HT1080 (cell line): Measurements from ENCODE around the gene ADD2. TPM values are rescaled to one million over a fixed set of nuclear protein-coding genes. Genes with fewer than 3 reads are reported as not detected.
"Not testable (repeated sequence)": the region's sequence is repeated elsewhere in the genome, so short reads cannot be mapped to it uniquely, and the experiment has no call there.

Source experiments
- DNase-seq: peaks from one replicate; pipeline ENCODE4 v3.0.0-alpha.2; 2015; ENCODE audit warnings: low read depth
- total RNA-seq: library from RNA; depleted of rRNA; stranded (reverse); fragments of >200 nt; shearing (Covaris generic); gene quantifications from 2 replicates; pipeline ENCODE4 v1.2.3, GENCODE V29; 2014

Gene ADD2
- total RNA-seq, 1 experiment from 2014 or later = 79.9 TPM

GRCh38 chr2:70646420-70646818 is 121.6 kb downstream of the ADD2 start:
- DNase-seq = no peak

DNA sequence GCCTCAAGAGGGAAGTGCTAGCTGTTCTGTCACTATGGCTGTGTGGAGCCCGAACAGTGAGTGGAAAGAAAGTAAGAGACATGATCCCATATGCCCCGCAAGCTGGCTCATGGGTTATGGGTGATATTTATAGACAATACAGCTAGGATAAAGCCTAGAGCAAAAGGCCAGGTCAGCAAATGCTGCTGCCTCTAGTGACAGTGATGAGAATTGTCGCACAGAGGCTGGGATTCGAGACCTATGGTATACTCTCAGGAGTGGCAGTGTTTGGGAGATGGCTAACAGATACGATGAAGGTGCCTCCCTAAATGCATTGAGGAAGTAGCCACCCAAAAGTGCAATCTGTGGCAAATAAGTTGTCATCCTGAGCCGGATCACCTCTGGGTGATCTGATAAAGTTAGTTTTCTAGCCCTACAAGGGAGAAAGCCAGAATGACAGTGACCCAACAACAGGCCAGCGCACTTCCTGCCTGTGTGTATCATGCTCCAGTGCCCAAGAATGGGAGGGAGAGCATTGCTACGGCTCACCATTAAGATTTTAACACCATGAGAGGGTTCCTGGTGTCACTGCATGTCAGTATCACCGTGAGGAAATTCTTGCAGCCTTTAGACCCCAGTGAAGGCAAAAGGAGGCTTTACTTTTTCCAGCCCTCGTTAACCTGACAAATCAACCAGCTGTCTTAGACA is 122.1 kb downstream of the ADD2 start:
- peak; percentile 21 for DNase-seq

DNA sequence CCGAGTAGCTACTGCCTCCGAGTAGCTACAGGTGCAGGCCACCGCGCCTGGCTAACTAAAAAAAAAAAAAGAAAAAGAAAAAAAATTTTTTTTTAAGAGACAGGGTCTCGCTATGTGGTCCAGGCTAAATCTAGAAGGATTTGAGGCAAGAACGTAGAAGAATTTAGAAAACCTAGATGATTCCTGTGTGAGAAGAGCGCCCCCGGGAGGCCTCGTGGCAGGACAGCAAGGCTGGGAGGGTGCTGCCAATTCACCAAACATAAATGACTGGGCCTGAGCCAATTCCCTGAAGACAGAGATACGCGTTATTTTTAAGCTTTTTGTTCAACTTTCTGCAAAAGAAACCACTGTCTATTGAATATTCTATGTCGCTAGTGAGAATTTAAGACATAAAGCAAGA is 124.3 kb downstream of the ADD2 start:
- peak; percentile 63 for DNase-seq

DNA sequence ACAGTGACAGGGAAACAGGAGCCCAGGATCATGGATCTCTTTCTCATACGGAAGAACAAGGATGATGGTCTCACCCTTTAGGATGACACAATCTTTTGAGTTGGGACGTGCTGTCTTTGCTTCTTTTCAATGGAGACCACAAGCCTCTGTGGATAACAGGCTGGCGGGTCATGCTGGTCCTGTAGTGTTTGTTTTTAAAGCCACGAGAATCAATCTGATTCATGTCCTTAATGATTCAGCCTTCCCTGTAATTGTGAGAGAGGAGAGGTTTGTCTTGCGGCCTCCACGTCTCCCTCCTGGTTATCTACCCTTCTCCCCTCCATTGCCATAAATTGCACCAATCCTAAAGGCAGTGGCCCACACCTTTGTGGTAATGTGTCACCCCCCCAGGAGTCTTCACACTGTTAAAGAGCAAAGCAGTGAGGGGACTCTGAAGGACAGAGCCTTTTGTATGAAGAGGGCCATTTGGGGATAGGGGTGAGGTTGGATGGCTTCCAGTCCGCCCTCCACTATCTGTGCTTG is 126.7 kb downstream of the ADD2 start:
- peak; percentile 89 for DNase-seq

DNA sequence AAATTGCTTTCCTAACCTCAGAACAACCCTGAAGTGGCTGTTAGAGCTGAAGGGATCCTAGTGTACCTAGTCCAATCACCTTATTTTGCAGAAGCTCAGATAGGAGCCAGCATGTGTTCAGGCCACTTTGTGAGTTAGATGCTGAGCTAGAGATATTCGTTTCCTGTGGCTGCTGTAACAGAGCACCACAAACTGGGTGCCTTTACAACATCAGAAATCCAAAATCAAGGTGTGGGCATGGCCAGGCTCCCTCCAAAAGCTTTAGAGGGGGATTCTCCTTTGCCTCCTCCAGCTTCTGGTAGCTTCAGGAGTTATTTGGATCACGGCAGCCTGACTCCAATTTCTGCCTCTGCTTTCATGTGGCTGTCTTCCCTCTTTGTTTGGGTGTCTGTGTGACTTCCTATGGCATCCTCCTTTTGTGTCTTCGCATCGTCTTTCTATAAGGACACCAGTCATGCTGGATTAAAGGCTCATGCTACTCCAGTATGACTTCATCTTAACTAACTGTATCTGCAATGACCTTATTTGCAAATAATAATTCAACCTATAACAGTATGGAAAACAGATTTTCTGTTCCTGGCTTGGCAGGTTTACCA is 128.1 kb downstream of the ADD2 start:
- no peak for DNase-seq

DNA sequence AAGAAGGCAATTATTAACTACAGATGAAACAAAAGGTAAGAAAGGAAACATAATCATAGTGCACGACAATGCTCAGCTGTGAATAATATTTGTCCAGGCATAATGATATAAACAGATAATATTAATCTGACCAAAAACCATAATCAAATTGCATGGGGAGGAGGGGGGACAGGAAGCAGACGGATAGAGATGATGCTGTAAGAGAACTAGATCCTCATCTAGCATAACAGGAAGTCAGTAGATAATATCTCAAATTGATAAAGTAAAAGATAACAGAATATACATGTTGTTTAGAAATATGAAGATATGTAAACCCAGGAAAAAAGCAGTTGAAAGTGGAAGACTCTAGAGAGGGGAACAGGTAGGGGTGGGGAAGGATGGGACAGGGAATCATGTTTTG is 129.4 kb downstream of the ADD2 start:
- no peak for DNase-seq

GRCh38 chr2:70633508-70633907 is 134.5 kb downstream of the ADD2 start:
- no peak for DNase-seq

- no peak for DNase-seq
Measured at GRCh38 chr2:70632966-70633365, 135.0 kb downstream of the ADD2 start.

DNA sequence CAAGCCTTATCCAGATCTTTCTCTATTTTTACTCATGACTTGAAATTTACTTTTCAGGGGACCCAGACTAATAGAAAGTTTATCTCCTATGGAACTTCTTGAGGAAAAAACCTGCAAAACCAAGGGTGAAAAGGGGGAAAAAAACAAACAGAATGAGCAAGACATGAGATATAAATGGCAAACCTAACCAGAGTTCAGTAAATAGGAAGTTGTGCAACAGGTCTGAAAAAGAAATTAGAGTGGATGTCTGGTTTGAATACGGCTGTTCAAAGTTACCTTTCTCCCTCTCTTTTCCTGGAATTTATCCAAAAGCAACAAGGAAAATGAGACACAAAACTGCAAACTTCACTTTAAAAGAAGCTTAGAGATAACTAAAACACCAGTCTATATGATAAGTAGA is 135.6 kb downstream of the ADD2 start:
- DNase-seq = no peak

DNA sequence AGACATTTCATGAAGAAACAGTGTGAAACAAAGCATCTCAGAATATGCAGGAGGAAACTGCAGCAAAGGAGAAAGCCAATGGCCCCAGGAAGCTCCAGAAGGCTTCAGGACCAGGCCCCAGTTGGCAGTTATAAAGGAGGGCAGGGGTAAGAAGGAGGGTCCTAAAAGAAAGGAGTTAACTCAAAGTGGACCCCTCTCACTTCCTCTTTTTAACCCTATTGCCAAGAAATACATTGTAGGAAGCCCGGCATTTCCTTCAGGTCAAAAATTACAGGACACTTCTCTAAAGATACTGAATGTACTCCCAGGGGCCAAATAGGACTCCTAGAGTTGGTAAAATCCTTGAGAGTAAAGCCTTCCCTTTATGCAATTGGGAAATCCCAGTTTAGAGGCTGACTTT is 137.2 kb downstream of the ADD2 start:
- DNase-seq = no peak

DNA sequence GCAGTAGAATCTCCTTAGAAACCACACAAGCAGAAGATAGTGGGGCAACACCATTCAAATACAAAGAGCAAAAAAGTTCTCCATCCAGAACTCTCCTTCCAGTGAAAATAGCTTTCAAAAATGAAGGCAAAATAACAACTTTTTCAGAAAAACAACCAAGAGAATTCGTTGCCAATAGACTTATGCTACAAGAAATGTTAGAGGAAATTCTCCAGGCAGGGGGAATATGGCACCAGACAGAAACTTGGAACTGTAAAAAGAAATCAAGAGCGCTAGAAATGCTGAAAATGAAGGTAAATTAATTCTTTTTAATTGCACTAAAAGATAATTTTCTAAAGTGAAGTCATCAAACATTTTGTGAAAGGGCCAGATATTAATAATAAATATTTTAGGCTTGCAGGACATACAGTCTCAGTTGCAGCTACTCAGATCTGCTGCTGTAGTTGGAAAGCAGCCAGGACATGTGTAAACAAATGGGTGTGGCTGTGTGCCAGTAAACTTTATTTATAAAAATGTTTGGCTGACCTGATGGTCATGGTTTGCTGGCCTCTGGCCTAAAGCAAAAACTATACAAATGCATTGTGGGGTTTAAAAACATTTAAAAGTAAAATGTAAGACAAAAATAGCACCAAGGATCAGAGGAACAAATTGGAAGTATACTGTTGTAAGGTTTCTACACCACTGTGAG is 140.6 kb downstream of the ADD2 start:
- no peak for DNase-seq

DNA sequence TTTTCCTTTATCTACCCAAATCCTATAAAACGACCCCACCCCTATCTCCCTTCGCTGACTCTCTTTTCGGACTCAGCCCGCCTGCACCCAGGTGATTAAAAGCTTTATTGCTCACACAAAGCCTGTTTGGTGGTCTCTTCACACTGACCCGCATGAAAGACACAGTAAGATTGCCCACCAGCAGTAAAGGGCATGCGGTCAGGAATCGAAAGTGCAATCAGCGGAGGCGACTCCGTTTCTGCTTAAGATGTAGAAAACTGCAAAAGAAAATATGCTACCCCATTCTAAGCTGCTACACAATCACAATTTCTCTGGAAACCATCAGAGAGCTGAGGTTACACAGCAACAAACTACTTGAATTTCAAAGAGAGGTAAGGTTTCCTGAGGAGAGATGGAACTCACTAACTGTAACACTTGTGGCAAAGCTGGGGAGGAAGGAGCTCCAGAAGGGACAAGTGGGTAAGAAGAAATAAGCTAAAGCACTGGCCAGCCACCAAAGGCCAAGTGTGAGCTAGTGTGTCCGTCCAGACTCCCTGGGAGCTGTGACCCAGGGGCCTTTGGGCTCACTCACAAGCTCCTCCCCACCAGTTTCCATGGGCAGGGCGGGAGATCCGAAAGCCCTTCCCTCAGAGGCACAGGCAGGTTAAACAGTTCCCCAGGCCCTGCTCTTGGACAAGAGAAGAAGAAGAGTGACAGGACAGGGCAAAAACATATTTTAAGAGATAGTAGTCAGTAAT is 141.6 kb downstream of the ADD2 start:
- DNase-seq = no peak

DNA sequence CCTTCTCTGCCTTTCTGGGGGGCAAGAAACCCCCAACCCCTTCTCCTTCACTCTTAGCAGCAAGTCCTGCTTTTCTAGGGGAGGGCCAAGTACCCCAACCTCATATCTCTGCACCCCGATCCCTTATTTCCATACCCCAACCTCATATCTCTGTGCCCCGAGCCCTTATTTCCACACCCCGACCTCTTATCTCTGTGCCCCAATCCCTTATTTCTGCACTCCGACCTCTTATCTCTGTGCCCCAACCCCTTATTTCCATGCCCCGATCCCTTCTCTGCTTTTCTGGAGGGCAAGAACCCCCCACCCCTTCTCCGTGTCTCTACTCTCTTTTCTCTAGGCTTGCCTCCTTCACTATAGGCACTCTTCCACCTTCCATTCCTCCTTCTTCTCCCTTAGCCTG is 146.5 kb downstream of the ADD2 start:
- not testable (repeated sequence) for DNase-seq

- DNase-seq = no peak
Measured at GRCh38 chr2:70620020-70620419, 148.0 kb downstream of the ADD2 start.

- DNase-seq = no peak
Measured at GRCh38 chr2:70619167-70619566, 148.8 kb downstream of the ADD2 start.

DNA sequence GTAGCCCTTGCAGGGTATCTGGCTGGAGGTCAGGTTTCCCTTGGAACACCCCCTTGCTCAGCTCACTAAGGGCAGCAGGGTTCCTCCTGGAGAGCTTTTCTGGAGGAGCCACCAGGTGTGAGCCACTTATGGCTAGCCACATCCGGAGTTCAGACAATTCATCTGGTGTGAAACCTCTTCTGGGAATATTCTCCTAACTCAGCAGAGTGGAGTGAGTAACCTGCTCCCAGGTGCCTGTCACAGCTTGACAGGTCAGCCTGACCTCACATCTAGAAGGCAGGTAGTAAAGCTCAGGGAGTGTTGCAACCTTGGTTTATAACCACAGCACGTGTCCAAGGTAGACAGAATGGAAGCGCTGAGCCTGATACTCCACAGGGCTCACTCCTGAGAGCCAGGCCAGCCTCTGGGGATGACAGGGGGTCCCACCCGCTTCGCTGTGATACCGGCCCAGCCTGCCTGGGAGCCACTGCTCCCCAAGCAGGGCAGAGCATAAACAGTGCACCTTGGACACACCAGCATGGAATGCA is 151.8 kb downstream of the ADD2 start:
- peak; percentile 60 for DNase-seq

DNA sequence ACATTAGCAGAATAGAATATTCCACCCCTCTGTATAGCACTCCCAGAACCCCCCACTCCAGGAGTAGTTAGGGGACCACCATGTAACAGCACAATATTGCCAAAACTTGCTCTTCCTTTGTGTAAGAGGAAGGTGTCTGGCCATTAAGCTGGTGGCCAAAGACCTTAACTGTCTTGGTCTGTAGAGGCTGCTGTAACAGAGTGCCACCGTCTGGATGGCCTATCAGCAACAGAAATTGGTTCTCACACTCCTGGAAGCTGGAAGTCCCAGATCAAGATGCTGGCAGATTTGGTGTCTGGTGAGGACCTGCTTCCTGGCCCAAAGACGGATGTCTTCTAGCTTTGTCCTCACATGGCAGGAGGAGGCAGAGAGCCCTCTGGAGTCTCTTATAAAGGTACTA is 152.8 kb downstream of the ADD2 start:
- DNase-seq = no peak

- no peak for DNase-seq
Measured at GRCh38 chr2:70613521-70613920, 154.5 kb downstream of the ADD2 start.

DNA sequence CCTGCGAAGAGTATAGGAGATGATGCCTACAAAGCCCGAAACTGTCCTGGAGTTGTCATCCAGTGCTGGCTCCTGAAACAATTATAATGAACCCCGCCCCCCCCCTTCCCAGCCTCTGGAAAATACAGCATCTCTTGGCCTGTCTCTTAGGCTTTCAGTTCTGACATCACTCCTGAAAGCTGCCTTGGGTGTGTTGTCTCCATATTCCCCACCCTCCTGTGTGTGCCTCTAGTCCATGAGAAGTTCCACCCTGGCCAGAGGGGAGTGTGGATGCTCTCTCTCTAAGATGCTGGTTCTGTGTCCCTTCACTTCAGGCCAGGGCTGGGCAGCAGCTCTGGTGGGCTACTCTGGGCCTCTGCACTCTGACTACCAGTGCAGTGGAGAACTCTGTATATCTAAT is 155.4 kb downstream of the ADD2 start:
- no peak for DNase-seq

GRCh38 chr2:70608373-70608772 is 159.6 kb downstream of the ADD2 start:
- DNase-seq = no peak

GRCh38 chr2:70607121-70607561 is 160.9 kb downstream of the ADD2 start:
- peak; percentile 78 for DNase-seq
